Neural cell (in vitro differentiated cells): ENCODE measurements around the gene CALR.

Source experiments
- CTCF ChIP-seq: fragments of 450-650 bp; IDR thresholded peaks from 2 replicates; pipeline ENCODE4 v1.5.1; 2014; ENCODE audit warnings: antibody characterized with exemption, mild to moderate bottlenecking, moderate library complexity; ENCODE audit not compliant: poor library complexity, severe bottlenecking
- EP300 ChIP-seq: fragments of 450-650 bp; conservative IDR thresholded peaks from 2 replicates; pipeline ENCODE4 v1.6.1; 2014; ENCODE audit warnings: antibody characterized with exemption, mild to moderate bottlenecking, moderate library complexity; ENCODE audit not compliant: poor library complexity, severe bottlenecking
- EZH2 ChIP-seq: fragments of 200-600, 300-800 bp; shearing (Covaris generic), sonication (generic); IDR thresholded peaks from 2 replicates; pipeline ENCODE4 v1.6.1; 2014; ENCODE audit warnings: antibody characterized with exemption, low read length, borderline replicate concordance, mild to moderate bottlenecking; ENCODE audit not compliant: insufficient read depth, poor library complexity, severe bottlenecking
- POLR2AphosphoS5 ChIP-seq: IDR thresholded peaks from 2 replicates; pipeline ENCODE4 v1.6.1; 2012

- TF ChIP-seq CTCF (no peak), EP300 (no peak), EZH2 (no peak), POLR2AphosphoS5 (no peak)
These were observed 52.4 kb downstream of the CALR start for GRCh38 chr19:12990853-12991252.
